Osteoblast (primary cell): ENCODE data around the gene PRKN. TPM values are rescaled to one million over a fixed set of nuclear protein-coding genes. Genes with fewer than 3 reads are reported as not detected.

Source experiments
- DNase-seq: peaks from one replicate; pipeline ENCODE4 v3.0.0; 2011; ENCODE audit warnings: low spot score, mixed read lengths; ENCODE audit not compliant: insufficient read length; ENCODE audit errors: missing footprints
- H2AFZ ChIP-seq: 2 replicates; pipeline ENCODE4 v1.6.0; 2011; ENCODE audit warnings: mild to moderate bottlenecking, low read length
- H3K27ac ChIP-seq: 2 replicates; pipeline ENCODE4 v1.5.1; 2011; ENCODE audit warnings: mild to moderate bottlenecking, low read depth, low read length, moderate library complexity
- H3K27me3 ChIP-seq: 2 replicates; pipeline ENCODE4 v1.6.0; 2012; ENCODE audit warnings: mild to moderate bottlenecking, control low read depth, inconsistent platforms, low read length, moderate library complexity; ENCODE audit not compliant: insufficient read depth
- H3K36me3 ChIP-seq: 2 replicates; pipeline ENCODE4 v1.5.1; 2011; ENCODE audit warnings: mild to moderate bottlenecking, low read length, control low read depth, moderate library complexity; ENCODE audit not compliant: insufficient read depth
- H3K4me1 ChIP-seq: 2 replicates; pipeline ENCODE4 v1.5.1; 2011; ENCODE audit warnings: mild to moderate bottlenecking, low read length, control low read depth, moderate library complexity; ENCODE audit not compliant: insufficient read depth
- H3K4me2 ChIP-seq: 2 replicates; pipeline ENCODE4 v1.6.0; 2011; ENCODE audit warnings: mild to moderate bottlenecking, low read length; ENCODE audit not compliant: insufficient read depth
- H3K4me3 ChIP-seq: fragments of 200-600 bp; sonication (generic); 3 replicates; pipeline ENCODE4 v1.5.1; 2012; ENCODE audit warnings: mild to moderate bottlenecking, low read length, inconsistent platforms; ENCODE audit not compliant: insufficient read depth
- H3K79me2 ChIP-seq: 2 replicates; pipeline ENCODE4 v1.6.0; 2012; ENCODE audit warnings: mild to moderate bottlenecking, low read length, control low read depth, inconsistent platforms; ENCODE audit not compliant: insufficient read depth
- H3K9me3 ChIP-seq: 2 replicates; pipeline ENCODE4 v1.5.1; 2011; ENCODE audit warnings: low read depth, low read length, control low read depth
- H4K20me1 ChIP-seq: 2 replicates; pipeline ENCODE4 v1.6.0; 2012; ENCODE audit warnings: mild to moderate bottlenecking, low read length, control low read depth; ENCODE audit not compliant: insufficient read depth
- CTCF ChIP-seq: IDR thresholded peaks from 2 replicates; pipeline ENCODE4 v1.5.1; 2011; ENCODE audit warnings: mild to moderate bottlenecking, low read depth, low read length, moderate library complexity; ENCODE audit errors: extremely low read depth
- total RNA-seq: library from RNA; depleted of rRNA; stranded (reverse); fragments of >200 nt; gene quantifications from 2 replicates; pipeline ENCODE4 v1.2.3, GENCODE V29; 2012

Gene PRKN
- total RNA-seq, 1 donor = 2.9 TPM

GRCh38 chr6:162153120-162153519, 574.4 kb downstream of the PRKN start:
- no peak for TF ChIP-seq CTCF
- no peaks in the 10 kb centered on the region for H3K27me3 ChIP-seq
- H3K36me3 ChIP-seq = no peaks in the 10 kb centered on the region
- no peak overlapping the region for H3K4me3 ChIP-seq
- no peak overlapping the region for H3K27ac ChIP-seq
- no peaks in the 10 kb centered on the region for H4K20me1 ChIP-seq
- DNase-seq = no peak
- no peaks in the 10 kb centered on the region for H3K4me1 ChIP-seq
- no peaks in the 10 kb centered on the region for H3K9me3 ChIP-seq
- H2AFZ ChIP-seq = no peak overlapping the region
- H3K4me2 ChIP-seq = no peak overlapping the region
- no peaks in the 10 kb centered on the region for H3K79me2 ChIP-seq

GRCh38 chr6:162151021-162151665, 576.4 kb downstream of the PRKN start:
- Histone ChIP-seq H4K20me1 (no peaks in the 10 kb centered on the region), H3K9me3 (no peaks in the 10 kb centered on the region), H3K4me1 (no peaks in the 10 kb centered on the region), H3K27ac (no peak overlapping the region), H2AFZ (no peak overlapping the region), H3K4me2 (no peak overlapping the region), H3K27me3 (no peaks in the 10 kb centered on the region), H3K4me3 (no peak overlapping the region), H3K36me3 (no peaks in the 10 kb centered on the region), H3K79me2 (no peaks in the 10 kb centered on the region)
- TF ChIP-seq CTCF = no peak
- DNase-seq = no peak

- TF ChIP-seq CTCF = no peak
- H3K36me3 ChIP-seq = no peaks in the 10 kb centered on the region
- H3K27me3 ChIP-seq = no peaks in the 10 kb centered on the region
- H3K9me3 ChIP-seq = no peaks in the 10 kb centered on the region
- no peak overlapping the region for H3K4me2 ChIP-seq
- H3K4me1 ChIP-seq = no peaks in the 10 kb centered on the region
- H4K20me1 ChIP-seq = no peaks in the 10 kb centered on the region
- no peaks in the 10 kb centered on the region for H3K79me2 ChIP-seq
- no peak overlapping the region for H3K4me3 ChIP-seq
- no peak overlapping the region for H3K27ac ChIP-seq
- no peak overlapping the region for H2AFZ ChIP-seq
- DNase-seq = no peak
Observed at GRCh38 chr6:162150295-162150694, 577.3 kb downstream of the PRKN start.

- H3K79me2 ChIP-seq = no peaks in the 10 kb centered on the region
- H3K4me1 ChIP-seq = no peaks in the 10 kb centered on the region
- no peak overlapping the region for H3K27ac ChIP-seq
- no peaks in the 10 kb centered on the region for H4K20me1 ChIP-seq
- H3K36me3 ChIP-seq = no peaks in the 10 kb centered on the region
- H3K4me2 ChIP-seq = no peak overlapping the region
- no peak for DNase-seq
- H3K27me3 ChIP-seq = no peaks in the 10 kb centered on the region
- TF ChIP-seq CTCF = no peak
- H3K9me3 ChIP-seq = no peaks in the 10 kb centered on the region
- H3K4me3 ChIP-seq = no peak overlapping the region
- no peak overlapping the region for H2AFZ ChIP-seq
Observed at GRCh38 chr6:162149786-162150185, 577.8 kb downstream of the PRKN start.
